Thoracic aorta (tissue), 2 donors: ENCODE data around the gene NAXE. TPM values are rescaled to one million over a fixed set of nuclear protein-coding genes. Genes with fewer than 3 reads are reported as not detected.
A peak's percentile ranks its signal among the peaks of the same experiment; 100 is the strongest.

Source experiments
- ATAC-seq: fragments of 150-250 bp; one replicate; pipeline ENCODE4 v1.8.0; 2017; ENCODE audit warnings: low read depth; ENCODE audit not compliant: insufficient number of reproducible peaks, low FRiP score
- DNase-seq: peaks from one replicate; pipeline ENCODE4 v3.0.0-alpha.2; 2020; ENCODE audit warnings: low spot score
- H3K27ac ChIP-seq, 2 donors: fragments of 200-600 bp; sonication (generic); 1 replicate in 1 of 2; 2 replicates in 1 of 2; pipeline ENCODE4 v1.5.1; 2016; ENCODE audit warnings: mild to moderate bottlenecking in 2 of 2, moderate library complexity in 2 of 2
- H3K27me3 ChIP-seq: fragments of 200-600 bp; sonication (generic); replicated peaks from 2 replicates; pipeline ENCODE4 v1.6.0; 2016; ENCODE audit warnings: mild to moderate bottlenecking; ENCODE audit not compliant: insufficient read depth
- H3K36me3 ChIP-seq: fragments of 200-600 bp; sonication (generic); one replicate; pipeline ENCODE4 v1.5.1; 2016
- H3K4me1 ChIP-seq, 2 donors: fragments of 200-600 bp; sonication (generic); 1 replicate in 1 of 2; 2 replicates in 1 of 2; pipeline versions ENCODE4 v1.5.1 to v1.6.0; 2016; ENCODE audit warnings: low read depth in 2 of 2, mild to moderate bottlenecking in 1 of 2; ENCODE audit not compliant: control insufficient read depth in 1 of 2
- H3K4me3 ChIP-seq: fragments of 200-600 bp; sonication (generic); 2 replicates; pipeline ENCODE4 v1.5.1; 2016; ENCODE audit warnings: mild to moderate bottlenecking
- H3K9me3 ChIP-seq: fragments of 200-600 bp; sonication (generic); 2 replicates; pipeline ENCODE4 v1.5.1; 2016
- total RNA-seq, 2 donors: library from RNA; depleted of rRNA; stranded (reverse); fragments of >200 nt; gene quantifications; one replicate each; pipeline versions ENCODE4 v1.1.0 to v1.2.3, GENCODE V29; 2016
- TF ChIP-seq, protein P1 (sequence below): fragments of 200-600 bp; sonication (generic); IDR thresholded peaks from one replicate; pipeline ENCODE4 v1.5.1; 2019; ENCODE audit warnings: antibody characterized with exemption

Gene NAXE
- total RNA-seq, 2 donors from 2014 or later = 38.3 to 66.5 TPM

DNA sequence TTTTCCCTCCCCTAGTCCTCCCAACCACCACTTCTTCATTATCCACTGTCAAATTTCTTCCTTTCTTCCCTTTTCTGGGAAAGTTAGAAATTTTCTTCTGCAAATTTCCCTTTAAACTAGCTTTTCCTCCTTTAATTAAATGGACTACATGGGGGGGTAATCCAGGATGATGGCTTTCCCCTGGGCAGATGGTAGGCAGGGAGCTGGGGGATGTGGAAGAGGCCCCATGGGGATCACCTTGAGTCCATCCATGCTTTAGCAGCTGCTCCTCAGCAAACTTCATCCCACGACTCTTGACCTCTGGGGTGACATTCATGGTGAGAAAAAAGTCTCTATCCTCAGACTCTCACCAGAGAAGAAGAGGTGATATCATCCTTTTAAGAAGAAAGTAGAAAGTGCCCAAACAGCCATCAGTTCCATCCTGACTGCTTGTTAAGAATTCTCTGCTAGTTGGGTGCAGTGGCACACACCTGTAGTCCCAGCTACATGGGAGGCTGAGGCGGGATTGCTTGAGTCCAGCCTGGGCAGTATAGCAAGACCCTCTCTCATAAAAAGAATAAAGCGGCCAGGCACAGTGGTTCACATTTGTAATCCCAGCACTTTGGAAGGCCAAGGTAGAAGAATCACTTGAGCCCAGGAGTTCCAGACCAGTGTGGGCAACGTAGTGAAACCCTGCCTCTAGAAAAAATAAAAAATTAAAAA, 7.3 kb downstream of the NAXE start:
- no peaks in the 10 kb centered on the region for H3K27me3 ChIP-seq
- DNase-seq (no peak), ATAC-seq (no peak)
- TF ChIP-seq, protein P1, sequence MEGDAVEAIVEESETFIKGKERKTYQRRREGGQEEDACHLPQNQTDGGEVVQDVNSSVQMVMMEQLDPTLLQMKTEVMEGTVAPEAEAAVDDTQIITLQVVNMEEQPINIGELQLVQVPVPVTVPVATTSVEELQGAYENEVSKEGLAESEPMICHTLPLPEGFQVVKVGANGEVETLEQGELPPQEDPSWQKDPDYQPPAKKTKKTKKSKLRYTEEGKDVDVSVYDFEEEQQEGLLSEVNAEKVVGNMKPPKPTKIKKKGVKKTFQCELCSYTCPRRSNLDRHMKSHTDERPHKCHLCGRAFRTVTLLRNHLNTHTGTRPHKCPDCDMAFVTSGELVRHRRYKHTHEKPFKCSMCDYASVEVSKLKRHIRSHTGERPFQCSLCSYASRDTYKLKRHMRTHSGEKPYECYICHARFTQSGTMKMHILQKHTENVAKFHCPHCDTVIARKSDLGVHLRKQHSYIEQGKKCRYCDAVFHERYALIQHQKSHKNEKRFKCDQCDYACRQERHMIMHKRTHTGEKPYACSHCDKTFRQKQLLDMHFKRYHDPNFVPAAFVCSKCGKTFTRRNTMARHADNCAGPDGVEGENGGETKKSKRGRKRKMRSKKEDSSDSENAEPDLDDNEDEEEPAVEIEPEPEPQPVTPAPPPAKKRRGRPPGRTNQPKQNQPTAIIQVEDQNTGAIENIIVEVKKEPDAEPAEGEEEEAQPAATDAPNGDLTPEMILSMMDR = no peak
- peaks cover 7% of the 10 kb centered on the region for H3K36me3 ChIP-seq
- no peaks in the 10 kb centered on the region for H3K9me3 ChIP-seq
- peaks cover 7 to 16% of the 10 kb centered on the region in 2 donors for H3K4me1 ChIP-seq
- H3K27ac ChIP-seq = no peak overlapping the region
- H3K4me3 ChIP-seq = no peak overlapping the region

DNA sequence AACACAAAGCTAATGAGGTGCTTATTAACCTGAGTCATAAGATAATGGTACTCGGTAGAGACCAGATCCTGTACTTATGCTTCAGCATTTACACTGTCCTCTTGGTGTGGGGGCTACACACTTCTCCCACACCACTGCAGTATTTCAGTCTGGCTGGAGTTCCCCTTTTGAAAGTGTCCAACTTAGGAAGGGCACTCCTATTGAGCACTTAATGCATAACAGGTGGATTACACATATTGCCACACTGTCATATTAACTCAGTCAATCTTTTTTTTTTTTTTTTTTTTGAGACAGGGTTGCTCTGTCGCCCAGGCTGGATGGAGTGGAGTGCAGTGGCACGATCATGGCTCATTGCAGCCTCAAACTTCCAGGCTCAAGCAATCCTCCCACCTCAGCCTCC, 8.2 kb downstream of the NAXE start:
- no peak overlapping the region for H3K27ac ChIP-seq
- peaks cover 7 to 16% of the 10 kb centered on the region in 2 donors for H3K4me1 ChIP-seq
- H3K36me3 ChIP-seq = peaks cover 7% of the 10 kb centered on the region
- no peak for ATAC-seq
- TF ChIP-seq, protein P1 = no peak
- H3K9me3 ChIP-seq = no peaks in the 10 kb centered on the region
- H3K27me3 ChIP-seq = no peaks in the 10 kb centered on the region
- H3K4me3 ChIP-seq = no peak overlapping the region
- no peak for DNase-seq

DNA sequence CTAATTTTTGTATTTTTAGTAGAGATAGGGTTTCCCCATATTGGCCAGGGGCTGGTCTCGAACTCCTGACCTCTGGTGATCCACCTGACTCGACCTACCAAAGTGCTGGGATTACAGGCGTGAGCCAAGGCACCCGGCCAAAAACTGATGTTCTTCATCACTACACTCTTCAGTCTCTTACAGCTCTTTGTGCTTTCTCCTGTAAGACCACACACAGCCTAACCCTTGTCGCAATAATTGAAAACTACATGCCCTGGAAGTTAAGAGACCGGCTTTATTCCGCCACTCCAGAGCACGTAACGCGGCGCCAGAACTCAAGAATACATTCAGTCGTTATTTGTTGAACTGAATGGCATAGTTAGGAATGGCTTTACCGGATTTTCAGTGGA, 9.2 kb downstream of the NAXE start:
- ATAC-seq (no peak), DNase-seq (no peak)
- Histone ChIP-seq H3K4me1 (peaks cover 7 to 16% of the 10 kb centered on the region in 2 donors), H3K36me3 (peaks cover 7% of the 10 kb centered on the region), H3K4me3 (peak overlapping the region; percentile 74), H3K27ac (peak overlapping the region; percentile 44 to 75), H3K9me3 (no peaks in the 10 kb centered on the region), H3K27me3 (no peaks in the 10 kb centered on the region)
- TF ChIP-seq, protein P1 = no peak

DNA sequence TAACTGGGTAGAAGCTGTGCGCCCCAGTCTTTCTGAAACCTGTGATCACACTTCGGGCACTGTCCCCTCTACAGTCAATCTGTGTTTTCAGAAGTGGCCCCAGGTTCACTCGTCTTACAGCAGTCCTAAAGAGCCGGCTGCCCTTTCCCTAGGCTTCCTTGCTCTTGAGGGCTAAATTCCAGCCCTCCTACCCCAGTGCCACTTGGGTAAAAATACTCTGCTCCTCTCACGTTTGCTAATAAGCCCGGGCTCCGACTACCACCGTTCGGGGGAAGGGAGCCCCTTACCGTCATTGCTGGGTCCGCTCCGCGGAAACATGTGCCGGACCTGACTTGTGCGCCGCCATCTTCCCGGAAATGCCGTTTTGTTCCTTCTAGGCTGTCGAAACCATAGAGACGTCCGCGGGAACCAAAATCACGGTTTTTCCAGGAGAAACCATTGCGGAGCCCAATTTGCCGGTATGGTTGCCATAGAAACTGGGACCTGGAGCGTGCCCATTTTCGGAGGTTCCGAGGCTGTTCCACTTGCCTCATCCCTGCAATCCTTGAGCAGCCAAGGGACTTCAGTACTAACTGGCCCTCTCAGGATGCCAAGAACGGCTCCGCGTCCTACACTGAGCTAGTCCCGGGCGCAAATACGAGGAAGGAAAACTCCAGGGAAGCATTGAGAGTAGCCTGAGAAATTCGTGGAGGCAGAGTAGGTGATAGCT, 9.7 kb downstream of the NAXE start, which contains the start of gene GPATCH4:
Gene GPATCH4 (minus strand): TSS at position 358 of the 709 bp plus-strand sequence.
- Histone ChIP-seq H3K27me3 (no peaks in the 10 kb centered on the region), H3K27ac (peak within 1 kb of the TSS; percentile 44 to 75), H3K36me3 (peaks cover 3% of the 10 kb centered on the region), H3K9me3 (no peaks in the 10 kb centered on the region), H3K4me3 (peak within 1 kb of the TSS; percentile 74), H3K4me1 (peaks cover 7 to 16% of the 10 kb centered on the region in 2 donors)
- DNase-seq = peak; percentile 58
- peak; percentile 95 for ATAC-seq
- TF ChIP-seq, protein P1 = no peak

DNA sequence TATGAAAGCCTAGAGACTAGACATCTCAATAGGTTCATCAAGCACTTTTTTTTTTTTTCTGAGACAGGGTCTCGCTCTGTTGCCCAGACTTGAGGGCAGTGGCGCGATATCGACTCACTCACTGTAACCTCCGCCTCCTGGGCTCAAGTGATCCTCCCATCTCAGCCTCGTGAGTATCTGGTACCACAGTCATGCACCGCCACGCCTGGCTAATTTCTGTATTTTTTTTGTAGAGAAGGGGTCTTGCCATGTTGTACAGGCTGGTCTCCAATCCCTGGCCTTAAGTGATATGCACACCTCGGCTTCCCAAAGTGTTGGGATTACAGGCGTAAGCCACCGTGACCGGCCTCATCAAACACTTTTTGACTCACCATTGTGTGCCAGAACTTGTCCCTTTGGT, 10.3 kb downstream of the NAXE start:
- ATAC-seq = no peak
- H3K4me1 ChIP-seq = peaks cover 7 to 16% of the 10 kb centered on the region in 2 donors
- no peak for DNase-seq
- no peaks in the 10 kb centered on the region for H3K27me3 ChIP-seq
- H3K27ac ChIP-seq = peak overlapping the region; percentile 44 to 75
- TF ChIP-seq, protein P1 = no peak
- no peaks in the 10 kb centered on the region for H3K36me3 ChIP-seq
- H3K4me3 ChIP-seq = peak overlapping the region; percentile 74
- H3K9me3 ChIP-seq = no peaks in the 10 kb centered on the region
